H9 (cell line): ENCODE data around the gene APPL1. TPM values are rescaled to one million over a fixed set of nuclear protein-coding genes. Genes with fewer than 3 reads are reported as not detected.

Source experiments
- DNase-seq: peaks from one replicate; pipeline ENCODE4 v3.0.0-alpha.2; 2017
- H2AFZ ChIP-seq: one replicate; pipeline ENCODE4 v1.6.1; 2013; ENCODE audit warnings: mild to moderate bottlenecking, low read length, control low read depth, moderate library complexity
- H2AK5ac ChIP-seq: 2 replicates; pipeline ENCODE4 v1.6.1; 2013; ENCODE audit warnings: low read length, control low read depth, mixed read lengths; ENCODE audit not compliant: insufficient read length
- H2BK120ac ChIP-seq: one replicate; pipeline ENCODE4 v1.6.1; 2013; ENCODE audit warnings: low read depth, mild to moderate bottlenecking, low read length, control low read depth, inconsistent platforms; ENCODE audit not compliant: poor library complexity, severe bottlenecking
- H2BK12ac ChIP-seq: 2 replicates; pipeline ENCODE4 v1.6.1; 2013; ENCODE audit warnings: low read length, control low read depth, mixed read lengths, low read depth; ENCODE audit not compliant: insufficient read length
- H2BK15ac ChIP-seq: 2 replicates; pipeline ENCODE4 v1.6.1; 2013; ENCODE audit warnings: low read depth, low read length, control low read depth
- H2BK20ac ChIP-seq: one replicate; pipeline ENCODE4 v1.6.1; 2013; ENCODE audit warnings: low read depth, mild to moderate bottlenecking, low read length, control low read depth, inconsistent platforms; ENCODE audit not compliant: poor library complexity, severe bottlenecking
- H2BK5ac ChIP-seq: 2 replicates; pipeline ENCODE4 v1.6.1; 2013; ENCODE audit warnings: low read length, control low read depth, mixed read lengths; ENCODE audit not compliant: insufficient read length
- H3K14ac ChIP-seq: 2 replicates; pipeline ENCODE4 v1.6.1; 2013; ENCODE audit warnings: low read length, control low read depth; ENCODE audit not compliant: insufficient read depth
- H3K18ac ChIP-seq: 2 replicates; pipeline ENCODE4 v1.6.1; 2013; ENCODE audit warnings: low read depth, mild to moderate bottlenecking, mixed read lengths, low read length, control low read depth; ENCODE audit not compliant: insufficient read length
- H3K23ac ChIP-seq: 2 replicates; pipeline ENCODE4 v1.6.1; 2013; ENCODE audit warnings: low read length, control low read depth, mixed read lengths, low read depth; ENCODE audit not compliant: insufficient read length
- H3K23me2 ChIP-seq: 2 replicates; pipeline ENCODE4 v1.6.1; 2013; ENCODE audit warnings: low read depth, mild to moderate bottlenecking, mixed read lengths, low read length, control low read depth; ENCODE audit not compliant: insufficient read length, poor library complexity, severe bottlenecking
- H3K27ac ChIP-seq: 2 replicates; pipeline ENCODE4 v1.5.1; 2013; ENCODE audit warnings: low read length, control low read depth, mixed read lengths, low read depth; ENCODE audit not compliant: insufficient read length
- H3K27me3 ChIP-seq: 2 replicates; pipeline ENCODE4 v1.6.1; 2013; ENCODE audit warnings: low read length, control low read depth, inconsistent platforms; ENCODE audit not compliant: insufficient read depth
- H3K4ac ChIP-seq: 2 replicates; pipeline ENCODE4 v1.6.1; 2013; ENCODE audit warnings: low read depth, mild to moderate bottlenecking, control low read depth, inconsistent platforms, low read length, moderate library complexity
- H3K4me1 ChIP-seq: 2 replicates; pipeline ENCODE4 v1.6.1; 2013; ENCODE audit warnings: low read length, control low read depth, inconsistent platforms; ENCODE audit not compliant: insufficient read depth
- H3K4me2 ChIP-seq: 2 replicates; pipeline ENCODE4 v1.6.1; 2013; ENCODE audit warnings: low read length, control low read depth, mixed read lengths; ENCODE audit not compliant: insufficient read length, insufficient read depth
- H3K56ac ChIP-seq: 2 replicates; pipeline ENCODE4 v1.6.1; 2013; ENCODE audit warnings: low read depth, mild to moderate bottlenecking, mixed read lengths, low read length, control low read depth; ENCODE audit not compliant: insufficient read length
- H3K79me1 ChIP-seq: 2 replicates; pipeline ENCODE4 v1.6.1; 2013; ENCODE audit warnings: low read depth, mild to moderate bottlenecking, moderate library complexity, low read length, control low read depth, inconsistent platforms; ENCODE audit not compliant: insufficient read depth, poor library complexity, severe bottlenecking
- H3K79me2 ChIP-seq: 2 replicates; pipeline ENCODE4 v1.6.1; 2013; ENCODE audit warnings: low read length, control low read depth, inconsistent platforms; ENCODE audit not compliant: insufficient read depth
- H3K9ac ChIP-seq: 2 replicates; pipeline ENCODE4 v1.6.1; 2013; ENCODE audit warnings: low read length, control low read depth, mixed read lengths; ENCODE audit not compliant: insufficient read length; ENCODE audit errors: extremely low read depth
- H3K9me3 ChIP-seq: one replicate; pipeline ENCODE4 v1.6.1; 2013; ENCODE audit warnings: low read depth, low read length, inconsistent platforms; ENCODE audit not compliant: control insufficient read depth
- H3T11ph ChIP-seq: one replicate; pipeline ENCODE4 v1.6.1; 2013; ENCODE audit warnings: mild to moderate bottlenecking, low read length, control low read depth, inconsistent platforms
- H4K20me1 ChIP-seq: one replicate; pipeline ENCODE4 v1.6.1; 2013; ENCODE audit not compliant: control insufficient read depth, insufficient read length, insufficient read depth
- H4K5ac ChIP-seq: 2 replicates; pipeline ENCODE4 v1.6.1; 2013; ENCODE audit warnings: low read depth, mild to moderate bottlenecking, mixed read lengths, low read length, control low read depth; ENCODE audit not compliant: insufficient read length
- H4K8ac ChIP-seq: replicated peaks from 2 replicates; pipeline ENCODE4 v1.6.1; 2013; ENCODE audit warnings: low read length, control low read depth, mixed read lengths, low read depth; ENCODE audit not compliant: insufficient read length
- H4K91ac ChIP-seq: 2 replicates; pipeline ENCODE4 v1.6.1; 2013; ENCODE audit warnings: low read depth, mild to moderate bottlenecking, moderate library complexity, mixed read lengths, low read length, control low read depth; ENCODE audit not compliant: insufficient read length
- H3K27ac Mint-ChIP-seq, 3 experiments: 2 replicates in 2 of 3; 3 replicates in 1 of 3; pipeline ENCODE4 v1.8.0; 2020 to 2021; ENCODE audit warnings: mixed read lengths in 3 of 3, mild to moderate bottlenecking in 1 of 3, moderate library complexity in 1 of 3
- H3K27me3 Mint-ChIP-seq: 2 replicates; pipeline ENCODE4 v1.8.0; 2021; ENCODE audit warnings: low read depth, mild to moderate bottlenecking, moderate library complexity, mixed read lengths
- H3K36me3 Mint-ChIP-seq, 3 experiments: 2 replicates in 2 of 3; 3 replicates in 1 of 3; pipeline ENCODE4 v1.8.0; 2020 to 2021; ENCODE audit warnings: low read depth in 3 of 3, mixed read lengths in 3 of 3; ENCODE audit not compliant: insufficient read depth in 1 of 3
- H3K4me1 Mint-ChIP-seq, 2 experiments: 2 replicates each; pipeline ENCODE4 v1.8.0; 2020; ENCODE audit warnings: mixed read lengths in 2 of 2
- H3K4me3 Mint-ChIP-seq, 2 experiments: 2 replicates in 1 of 2; 3 replicates in 1 of 2; pipeline ENCODE4 v1.8.0; 2020 to 2021; ENCODE audit warnings: mild to moderate bottlenecking in 2 of 2, mixed read lengths in 2 of 2, moderate library complexity in 1 of 2
- H3K9me3 Mint-ChIP-seq, 2 experiments: 2 replicates in 1 of 2; 3 replicates in 1 of 2; pipeline ENCODE4 v1.8.0; 2020; ENCODE audit warnings: mild to moderate bottlenecking in 2 of 2, mixed read lengths in 2 of 2, moderate library complexity in 1 of 2
- CTCF ChIP-seq: fragments of 200-600 bp; sonication (generic); conservative IDR thresholded peaks from 3 replicates; pipeline ENCODE4 v1.8.0; 2021; ENCODE audit warnings: antibody characterized with exemption, mild to moderate bottlenecking
- total RNA-seq: library from RNA; stranded (reverse); gene quantifications from 2 replicates; pipeline ENCODE4 v1.2.1, GENCODE V29; 2021

The APPL1 gene
- total RNA-seq, 1 experiment from 2014 or later: 34.4 TPM

- no peak overlapping the region for H3K27ac ChIP-seq
- no peaks in the 10 kb centered on the region for H4K20me1 ChIP-seq
Measured at GRCh38 chr3:57257678-57258077, 30.1 kb downstream of the APPL1 start.

More at GRCh38 chr3:57257678-57258077, 30.1 kb downstream of the APPL1 start:
- Histone ChIP-seq H2BK12ac (no peak overlapping the region), H2BK5ac (no peak overlapping the region), H3K9me3 (no peaks in the 10 kb centered on the region), H3K4me2 (no peak overlapping the region), H3K18ac (no peak overlapping the region), H3K79me1 (no peaks in the 10 kb centered on the region), H2AK5ac (no peak overlapping the region), H4K8ac (no peak overlapping the region), H4K5ac (no peak overlapping the region), H3K27me3 (no peaks in the 10 kb centered on the region), H3K14ac (no peak overlapping the region), H2AFZ (no peak overlapping the region), H3K4ac (no peak overlapping the region), H2BK20ac (no peak overlapping the region), H3K4me1 (no peaks in the 10 kb centered on the region), H3K56ac (no peak overlapping the region), H3K79me2 (no peaks in the 10 kb centered on the region), H2BK120ac (no peak overlapping the region), H3T11ph (no peak overlapping the region), H3K23ac (no peak overlapping the region), H3K23me2 (no peaks in the 10 kb centered on the region), H4K91ac (no peak overlapping the region), H3K9ac (no peak overlapping the region), H2BK15ac (no peak overlapping the region)
- DNase-seq: no peak
- H3K4me1 Mint-ChIP-seq: no peaks in the 10 kb centered on the region
- peaks cover 2 to 3% of the 10 kb centered on the region in 2 experiments; a peak in 3 of 5 replicates for H3K9me3 Mint-ChIP-seq
- H3K27ac Mint-ChIP-seq: no peak overlapping the region
- no peak for TF ChIP-seq CTCF
- peaks cover 26 to 52% (median 51%) of the 10 kb centered on the region in 3 experiments for H3K36me3 Mint-ChIP-seq
- H3K4me3 Mint-ChIP-seq: no peak overlapping the region
- H3K27me3 Mint-ChIP-seq: no peaks in the 10 kb centered on the region
